HG03460 (cell line): ENCODE data around the gene DIP2C.
"Not testable (repeated sequence)": the region's sequence is repeated elsewhere in the genome, so short reads cannot be mapped to it uniquely, and the experiment has no call there.

Source experiments
- ATAC-seq: cut with Tn5 transposase; IDR thresholded peaks from one replicate; pipeline ENCODE4 v1.9.1; 2021; ENCODE audit not compliant: unreplicated experiment

The DIP2C gene

DNA sequence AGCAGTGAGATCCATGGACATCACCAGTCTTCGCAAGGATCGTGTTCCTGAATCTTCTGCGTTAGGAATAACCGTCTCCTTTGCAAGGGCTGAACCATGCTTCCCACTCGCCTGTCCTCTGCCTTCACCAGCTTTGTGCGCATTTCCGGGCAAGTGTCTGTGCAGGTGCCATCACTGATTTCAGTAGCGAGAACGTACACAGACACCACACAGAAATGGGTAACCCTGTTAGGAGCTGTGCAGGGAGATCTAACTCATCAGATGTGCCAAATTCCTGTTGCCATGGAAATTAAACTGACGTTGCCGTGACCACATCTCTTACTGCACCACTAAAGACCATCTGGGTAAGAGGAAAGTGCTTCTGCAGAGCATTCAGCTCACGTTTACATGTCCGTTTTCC lies 146.3 kb downstream of the DIP2C start:
- ATAC-seq = no peak

GRCh38 chr10:541750-542371 lies 147.6 kb downstream of the DIP2C start:
- ATAC-seq = no peak

DNA sequence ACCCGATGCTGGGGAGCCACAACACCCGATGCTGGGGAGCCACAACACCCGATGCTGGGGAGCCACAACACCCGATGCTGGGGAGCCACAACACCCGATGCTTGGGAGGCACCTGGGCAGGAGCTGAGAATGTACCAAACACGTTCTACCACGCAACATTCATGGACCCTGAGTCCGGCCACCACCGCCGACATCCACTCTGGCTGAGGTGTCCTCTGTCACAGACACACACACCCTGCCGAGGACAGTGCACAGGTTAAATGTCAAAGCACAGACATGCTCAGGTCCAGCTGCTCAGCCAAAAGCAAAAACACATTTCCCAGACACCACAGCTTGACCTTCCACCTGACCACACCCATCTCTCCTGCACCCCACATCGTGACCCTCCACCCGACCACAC lies 148.4 kb downstream of the DIP2C start:
- ATAC-seq = no peak

DNA sequence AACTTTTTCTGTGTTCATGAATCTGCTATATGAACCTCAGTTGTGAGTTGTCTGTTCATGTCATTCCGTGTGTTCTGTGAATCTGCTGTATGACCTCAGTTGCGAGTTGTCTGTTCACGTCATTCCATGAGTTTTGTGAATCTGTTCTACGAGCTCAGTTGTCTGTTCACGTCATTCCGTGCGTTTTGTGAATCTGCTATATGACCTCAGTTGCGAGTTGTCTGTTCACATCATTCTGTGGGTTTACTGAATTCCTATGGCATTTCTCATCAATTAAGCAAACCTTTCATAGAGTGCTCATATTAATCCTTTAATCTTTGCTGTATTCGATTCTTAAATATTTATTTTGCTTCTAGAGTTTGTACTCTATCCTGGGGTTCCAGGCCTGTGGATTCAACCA lies 150.6 kb downstream of the DIP2C start:
- ATAC-seq = no peak

DNA sequence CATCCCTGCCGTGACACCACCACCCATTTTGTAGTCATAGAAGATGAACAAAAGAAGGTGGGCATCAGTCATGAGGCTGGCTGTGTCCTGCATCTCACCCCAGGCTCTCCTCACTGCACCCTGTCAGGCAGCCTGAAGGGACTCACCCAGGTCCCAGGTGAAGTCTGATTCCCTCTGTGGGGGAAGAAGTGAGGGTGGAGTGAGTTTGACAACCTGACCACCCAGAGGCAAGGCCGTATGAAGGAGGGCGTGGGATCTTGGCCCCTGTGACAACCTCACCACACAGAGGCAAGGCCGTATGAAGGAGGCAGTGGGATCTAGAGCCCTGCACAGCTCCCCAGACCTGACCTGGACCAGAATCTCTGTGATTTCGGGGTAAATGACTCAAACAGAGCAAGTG lies 152.5 kb downstream of the DIP2C start:
- ATAC-seq = no peak

GRCh38 chr10:536371-536925 lies 153.0 kb downstream of the DIP2C start:
- no peak for ATAC-seq

DNA sequence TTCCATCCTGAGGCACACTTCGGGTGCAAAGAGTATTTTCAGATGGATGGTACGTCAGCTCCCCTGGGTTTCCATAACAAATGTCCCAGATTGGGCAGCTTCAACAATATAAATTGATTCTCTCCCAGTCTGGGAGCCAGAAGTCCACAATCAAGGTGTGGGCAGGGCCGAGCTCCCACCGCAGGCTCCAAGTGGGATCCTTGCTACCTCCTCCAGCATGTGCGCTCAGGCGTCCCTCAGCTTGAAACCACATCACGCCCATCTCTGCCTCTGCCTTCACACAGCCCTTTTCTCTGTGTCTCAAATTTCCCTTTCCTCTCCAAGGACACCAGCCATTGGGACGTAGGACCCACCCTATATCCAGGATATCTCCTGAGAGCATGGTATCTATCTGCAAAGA lies 153.5 kb downstream of the DIP2C start:
- ATAC-seq = no peak

- no peak for ATAC-seq
Measured at GRCh38 chr10:535051-535450, 154.4 kb downstream of the DIP2C start.

DNA sequence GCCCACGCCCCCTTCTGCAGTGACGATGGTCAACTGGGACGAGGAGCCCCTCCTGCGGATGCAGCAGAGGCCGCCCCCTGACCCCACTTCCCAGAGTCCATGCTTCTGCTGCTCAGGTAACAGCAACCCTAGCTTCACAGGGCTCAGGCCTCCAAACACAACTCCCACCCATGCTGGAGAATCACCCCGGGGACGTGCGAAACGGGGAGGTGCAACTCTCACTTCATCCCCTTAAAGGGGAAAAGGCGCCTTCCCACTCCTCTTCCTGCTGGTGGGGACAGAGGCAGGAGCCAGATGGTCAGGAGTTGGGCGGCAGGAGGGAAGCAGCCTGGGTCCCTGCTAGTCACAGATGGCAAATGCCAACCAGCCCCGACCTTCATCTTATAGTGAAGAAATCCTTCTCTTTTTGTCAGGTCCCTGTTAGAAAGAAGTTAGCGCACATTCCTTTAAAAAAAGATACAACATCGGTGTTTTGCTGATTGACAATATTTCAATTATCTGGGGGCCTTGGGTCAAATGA lies 155.4 kb downstream of the DIP2C start:
- no peak for ATAC-seq

DNA sequence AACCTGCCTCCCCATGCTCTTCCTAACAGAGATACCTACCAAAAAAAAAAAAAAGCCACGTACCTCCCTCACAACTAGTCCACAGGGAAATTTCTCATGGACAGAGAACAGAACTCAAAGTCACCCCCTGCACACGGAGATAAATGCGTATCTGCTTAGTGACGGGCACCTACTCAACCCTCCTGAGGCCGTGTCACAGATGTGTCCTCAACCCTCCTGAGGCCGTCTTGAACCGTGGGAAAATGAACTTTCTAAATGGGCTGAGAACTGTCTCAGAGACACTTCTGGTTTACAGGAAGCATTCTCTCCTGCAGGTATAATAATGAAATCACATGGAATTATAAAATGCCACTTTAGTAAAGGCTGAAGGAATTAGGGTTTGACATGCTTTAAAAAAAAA lies 155.9 kb downstream of the DIP2C start:
- ATAC-seq = no peak

DNA sequence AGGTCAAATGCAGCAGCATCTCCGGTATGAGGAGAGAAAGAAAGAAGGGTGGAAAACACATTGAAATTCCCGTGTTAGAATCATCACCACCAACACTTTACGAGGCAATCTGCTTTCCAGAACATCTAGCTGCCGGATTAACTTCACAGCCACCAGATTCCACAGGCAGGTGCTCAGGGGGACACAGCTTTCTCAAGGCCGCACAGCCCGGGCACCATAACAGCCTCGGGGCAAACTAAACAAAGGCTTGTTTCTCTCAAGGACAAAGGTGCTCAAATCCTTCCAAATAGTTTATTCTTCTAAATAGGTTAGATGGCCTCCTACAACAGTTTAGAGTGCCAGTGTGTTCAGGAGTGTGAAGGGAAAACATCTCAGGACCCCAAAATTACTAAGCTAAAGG lies 156.3 kb downstream of the DIP2C start:
- no peak for ATAC-seq

GRCh38 chr10:532331-532730 lies 157.1 kb downstream of the DIP2C start:
- ATAC-seq = not testable (repeated sequence)

DNA sequence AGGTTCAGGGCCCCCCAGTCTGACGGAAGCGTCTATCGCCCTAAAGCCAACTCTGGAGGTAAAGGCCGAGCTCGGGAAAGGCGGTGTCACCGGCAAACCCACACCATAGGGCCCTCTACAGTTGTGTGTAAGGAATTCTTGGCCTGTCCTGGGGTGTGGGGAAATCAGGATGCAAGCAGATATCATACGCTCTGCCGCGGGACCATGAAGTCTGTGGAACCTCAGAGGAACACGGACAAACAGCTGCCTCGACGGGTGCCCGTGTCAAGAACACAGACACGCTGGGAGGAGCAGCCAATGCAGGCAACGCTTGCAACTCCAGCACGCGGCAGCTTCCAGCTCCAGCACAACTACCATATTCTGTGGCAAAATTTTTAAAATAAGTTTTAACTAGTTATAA lies 157.9 kb downstream of the DIP2C start:
- ATAC-seq = no peak

DNA sequence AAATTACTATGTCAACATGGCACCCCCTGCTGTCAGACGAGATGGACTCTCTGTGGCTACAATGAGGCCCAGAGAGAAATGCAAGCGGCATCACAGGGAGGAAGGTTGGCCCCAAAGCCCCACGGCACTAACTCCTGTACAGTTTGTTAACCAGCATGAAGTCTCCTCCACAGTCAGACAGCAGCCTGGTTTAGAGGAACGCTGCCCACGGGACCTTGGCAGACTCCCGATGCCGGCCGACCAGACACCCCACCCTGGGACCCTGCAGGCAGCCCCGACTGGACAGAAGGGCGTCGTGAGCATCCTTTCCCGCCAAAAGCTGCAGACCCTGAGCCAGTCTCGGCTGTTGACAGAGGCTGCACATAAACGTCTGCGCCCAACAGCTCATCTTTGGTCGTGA lies 158.8 kb downstream of the DIP2C start:
- no peak for ATAC-seq

DNA sequence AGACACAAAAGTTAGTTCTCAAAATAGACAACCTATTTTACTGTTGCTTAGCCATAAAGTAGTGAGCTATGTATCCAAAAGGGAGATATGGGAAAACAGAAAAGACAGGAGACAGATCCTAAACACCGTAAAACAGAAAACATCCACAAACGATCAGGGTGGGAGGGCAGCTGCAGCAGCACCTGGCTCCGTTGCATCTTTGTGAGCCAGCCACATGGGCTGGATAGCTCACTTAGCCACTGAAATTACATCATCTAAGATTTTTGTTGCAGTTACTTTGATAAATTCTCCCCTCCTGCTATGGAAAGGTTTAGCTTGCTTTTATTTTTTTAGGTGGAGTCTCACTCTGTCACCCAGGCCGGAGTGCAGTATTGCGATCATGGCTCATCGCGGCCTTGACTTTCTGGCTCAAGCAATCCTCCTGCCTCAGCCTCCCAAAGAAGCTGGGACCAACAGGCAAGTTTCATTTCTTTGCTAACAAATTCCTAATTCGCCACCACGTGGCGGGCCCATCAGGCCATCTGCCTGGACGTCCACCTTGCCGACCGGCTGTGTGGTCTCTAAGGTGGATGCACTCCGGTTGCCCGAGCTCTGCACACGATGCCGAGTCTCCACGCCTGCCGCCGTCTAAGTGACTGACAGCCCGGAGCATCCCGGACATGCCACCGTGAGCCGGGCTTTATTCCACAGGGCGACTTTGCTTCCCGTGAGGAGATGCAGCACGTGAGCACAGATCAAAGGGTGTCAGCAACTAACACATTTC lies 159.8 kb downstream of the DIP2C start:
- no peak for ATAC-seq

GRCh38 chr10:528173-529165 lies 161.0 kb downstream of the DIP2C start:
- ATAC-seq = no peak

DNA sequence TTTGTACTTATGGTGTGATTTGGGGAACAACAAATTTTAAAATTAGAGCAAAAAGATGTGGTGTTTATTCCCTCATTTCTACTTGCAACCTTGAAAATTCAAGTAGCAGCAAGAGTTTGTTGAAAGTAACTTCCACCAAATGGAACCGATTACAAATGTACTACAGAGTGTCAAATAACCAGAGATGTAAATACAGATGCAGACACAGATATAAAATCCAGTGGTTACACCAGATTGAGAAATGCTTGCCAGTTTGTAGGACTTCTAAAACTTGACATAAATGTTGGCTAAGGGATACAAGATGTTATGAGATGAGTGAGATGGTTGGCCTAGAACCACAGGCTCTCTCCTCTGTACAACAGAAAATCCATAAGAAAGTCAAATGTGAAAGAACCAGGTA lies 162.1 kb downstream of the DIP2C start:
- ATAC-seq = no peak

DNA sequence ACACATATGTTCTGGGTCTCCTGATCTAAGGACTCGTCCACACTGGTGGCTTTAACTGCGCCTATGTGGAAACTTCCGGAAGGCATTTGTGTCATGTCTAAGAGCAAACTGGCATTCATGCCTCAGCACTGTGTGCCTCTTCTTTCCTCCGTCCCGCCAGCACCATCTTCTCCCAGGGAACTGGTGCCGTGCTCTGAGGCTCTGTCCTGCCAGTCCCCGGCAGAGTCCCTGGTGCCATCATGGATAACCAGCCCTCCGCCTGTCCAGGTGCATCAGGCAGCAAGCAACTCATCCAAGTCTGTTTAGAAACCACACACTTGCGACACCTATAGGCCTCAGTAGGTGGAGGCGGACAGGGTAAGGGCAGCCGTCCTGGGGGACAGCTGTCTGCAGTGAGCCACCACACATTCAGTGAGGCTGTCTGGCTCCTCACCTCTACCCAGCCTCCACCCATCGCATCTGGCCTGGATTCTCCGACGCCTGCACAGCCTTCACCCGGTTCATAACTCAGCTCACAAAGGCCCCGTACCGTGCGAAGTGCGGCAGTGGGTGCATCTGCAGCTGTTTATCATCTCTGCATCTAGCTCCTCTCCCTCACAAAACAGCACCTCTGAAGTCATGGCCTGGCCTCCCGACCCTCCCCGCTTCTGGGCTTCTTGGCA lies 162.7 kb downstream of the DIP2C start:
- no peak for ATAC-seq

DNA sequence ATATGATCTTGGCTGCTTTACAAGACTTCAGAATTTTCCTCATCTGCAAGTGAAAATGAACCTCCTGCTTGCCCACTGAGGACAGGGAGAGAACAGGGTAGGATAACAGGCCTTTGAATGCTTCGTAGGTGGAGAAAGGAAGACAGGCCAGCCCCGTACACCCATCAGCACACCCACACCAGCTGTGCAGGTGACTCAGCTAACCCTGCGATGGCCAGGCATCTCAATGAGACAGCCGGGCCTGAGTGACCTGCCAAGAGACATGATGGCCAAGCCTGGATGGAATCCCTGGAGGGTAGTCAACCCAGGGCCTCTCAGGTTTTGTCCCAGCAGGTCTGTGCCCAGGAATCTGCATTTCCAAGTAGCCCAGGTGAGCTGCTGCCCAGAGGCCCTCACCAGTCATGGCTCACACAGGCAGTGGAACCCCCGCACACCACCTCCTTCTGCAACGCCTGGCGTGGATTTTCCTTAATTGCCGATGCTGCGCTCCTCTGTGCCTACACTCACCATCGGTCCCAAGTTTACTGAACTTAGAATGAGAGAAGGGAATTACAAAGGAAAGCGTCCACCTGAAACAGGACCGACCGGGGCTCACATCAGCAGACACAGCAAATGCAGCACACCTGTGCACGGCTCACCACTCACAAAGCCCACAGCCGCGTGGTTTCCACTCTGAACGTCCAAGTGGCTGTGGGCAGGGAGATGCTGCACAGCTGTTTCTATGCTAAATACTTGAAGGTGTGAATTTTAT lies 163.7 kb downstream of the DIP2C start:
- no peak for ATAC-seq

GRCh38 chr10:523925-524324 lies 165.5 kb downstream of the DIP2C start:
- no peak for ATAC-seq
